Measurements from ENCODE around the gene CCDC148.

GRCh38 chr2:158498749-158499136 is 42.2 kb upstream of the CCDC148 start:
- TF ChIP-seq POLR2A (IDR thresholded peaks at IDR 0.05) (no peak), CTCF (IDR thresholded peaks at IDR 0.05) (no peak)
